GM23338 (cell line): Measurements from ENCODE around the gene TMEM178B. TPM values are rescaled to one million over a fixed set of nuclear protein-coding genes. Genes with fewer than 3 reads are reported as not detected.
"Not testable (repeated sequence)": the region's sequence is repeated elsewhere in the genome, so short reads cannot be mapped to it uniquely, and the experiment has no call there.

ENCODE experiments used
- ATAC-seq: fragments of 200-7000 bp; cut with Tn5 transposase; 3 replicates; pipeline ENCODE4 v1.9.1; 2020
- DNase-seq: peaks from one replicate; pipeline ENCODE4 v3.0.0-alpha.2; 2015; ENCODE audit warnings: low spot score
- H2AFZ ChIP-seq: fragments of 200-600 bp; sonication (generic); 2 replicates; pipeline ENCODE4 v1.8.0; 2016; ENCODE audit warnings: antibody characterized with exemption, mild to moderate bottlenecking, moderate library complexity
- H3F3A ChIP-seq: fragments of 200-600 bp; sonication (generic); replicated peaks from 2 replicates; pipeline ENCODE4 v1.8.0; 2017; ENCODE audit warnings: antibody characterized with exemption, mixed run types, low read depth
- H3K27ac ChIP-seq: fragments of 200-600 bp; sonication (generic); 2 replicates; pipeline ENCODE4 v1.6.1; 2016; ENCODE audit warnings: low read depth
- H3K27me3 ChIP-seq: fragments of 200-600 bp; sonication (generic); 2 replicates; pipeline ENCODE4 v1.8.0; 2016; ENCODE audit warnings: mild to moderate bottlenecking, mixed run types, moderate library complexity; ENCODE audit not compliant: insufficient read depth
- H3K36me3 ChIP-seq: fragments of 200-600 bp; sonication (generic); 2 replicates; pipeline ENCODE4 v1.8.0; 2016; ENCODE audit warnings: mild to moderate bottlenecking; ENCODE audit not compliant: insufficient read depth
- H3K4me1 ChIP-seq: fragments of 200-600 bp; sonication (generic); 2 replicates; pipeline ENCODE4 v1.8.0; 2016; ENCODE audit warnings: mild to moderate bottlenecking, moderate library complexity; ENCODE audit not compliant: insufficient read depth
- H3K4me2 ChIP-seq: fragments of 200-600 bp; sonication (generic); 2 replicates; pipeline ENCODE4 v1.7.1; 2017; ENCODE audit warnings: mixed run types
- H3K4me3 ChIP-seq: fragments of 200-600 bp; sonication (generic); 2 replicates; pipeline ENCODE4 v1.6.1; 2016; ENCODE audit warnings: mixed run types
- H3K79me2 ChIP-seq: fragments of 200-600 bp; sonication (generic); replicated peaks from 2 replicates; pipeline ENCODE4 v1.8.0; 2017; ENCODE audit warnings: mild to moderate bottlenecking; ENCODE audit not compliant: insufficient read depth
- H3K9me2 ChIP-seq: fragments of 200-600 bp; sonication (generic); 2 replicates; pipeline ENCODE4 v1.8.0; 2017; ENCODE audit not compliant: insufficient read depth
- H4K20me1 ChIP-seq: fragments of 200-600 bp; sonication (generic); replicated peaks from 2 replicates; pipeline ENCODE4 v1.8.0; 2017; ENCODE audit warnings: mild to moderate bottlenecking; ENCODE audit not compliant: insufficient read depth
- H3K27ac Mint-ChIP-seq: 2 replicates; pipeline ENCODE4 v1.8.0; 2020; ENCODE audit warnings: inconsistent platforms, mild to moderate bottlenecking, moderate library complexity, mixed read lengths
- H3K27me3 Mint-ChIP-seq: 3 replicates; pipeline ENCODE4 v1.8.0; 2022; ENCODE audit warnings: low read depth, mild to moderate bottlenecking, moderate library complexity, mixed read lengths, inconsistent platforms; ENCODE audit not compliant: insufficient read depth, poor library complexity
- H3K36me3 Mint-ChIP-seq: 3 replicates; pipeline ENCODE4 v1.8.0; 2021; ENCODE audit warnings: low read depth, mild to moderate bottlenecking, inconsistent platforms, moderate library complexity, mixed read lengths
- H3K4me1 Mint-ChIP-seq: 3 replicates; pipeline ENCODE4 v1.8.0; 2020; ENCODE audit warnings: mild to moderate bottlenecking, inconsistent platforms, mixed read lengths
- H3K4me3 Mint-ChIP-seq: 3 replicates; pipeline ENCODE4 v1.8.0; 2021; ENCODE audit warnings: moderate library complexity, mild to moderate bottlenecking, inconsistent platforms, mixed read lengths
- H3K9me3 Mint-ChIP-seq: 3 replicates; pipeline ENCODE4 v1.8.0; 2020; ENCODE audit warnings: moderate library complexity, mild to moderate bottlenecking, inconsistent platforms, mixed read lengths
- EZH2phosphoT487 ChIP-seq: fragments of 200-600 bp; sonication (generic); IDR thresholded peaks from one replicate; pipeline ENCODE4 v1.8.1; 2018; ENCODE audit warnings: antibody characterized with exemption; ENCODE audit not compliant: unreplicated experiment
- NANOG ChIP-seq: IDR thresholded peaks from 2 replicates; pipeline ENCODE4 v1.6.1; 2016; ENCODE audit warnings: antibody characterized with exemption, borderline replicate concordance
- POLR2AphosphoS5 ChIP-seq: IDR thresholded peaks from 2 replicates; pipeline ENCODE4 v1.6.1; 2016; ENCODE audit warnings: antibody characterized with exemption, low read depth
- polyA plus RNA-seq: library from polyadenylated mRNA; unstranded; fragments of >200 nt; fragmentation: Nextera tagmentation; extraction: Ambion mirVana; gene quantifications from 2 replicates; pipeline ENCODE4 v1.2.1, GENCODE V29; 2016
- total RNA-seq: library from RNA; depleted of rRNA; stranded (reverse); fragments of >200 nt; shearing (Covaris generic); gene quantifications from 2 replicates; pipeline ENCODE4 v1.2.3, GENCODE V29; 2014
- TF ChIP-seq, protein P1 (sequence below): IDR thresholded peaks from one replicate; pipeline ENCODE4 v1.6.1; 2018; ENCODE audit warnings: antibody characterized with exemption; ENCODE audit not compliant: unreplicated experiment

Gene TMEM178B
- total and polyA plus RNA-seq, 2 experiments from 2014 or later = 4.9 to 15.6 TPM

DNA sequence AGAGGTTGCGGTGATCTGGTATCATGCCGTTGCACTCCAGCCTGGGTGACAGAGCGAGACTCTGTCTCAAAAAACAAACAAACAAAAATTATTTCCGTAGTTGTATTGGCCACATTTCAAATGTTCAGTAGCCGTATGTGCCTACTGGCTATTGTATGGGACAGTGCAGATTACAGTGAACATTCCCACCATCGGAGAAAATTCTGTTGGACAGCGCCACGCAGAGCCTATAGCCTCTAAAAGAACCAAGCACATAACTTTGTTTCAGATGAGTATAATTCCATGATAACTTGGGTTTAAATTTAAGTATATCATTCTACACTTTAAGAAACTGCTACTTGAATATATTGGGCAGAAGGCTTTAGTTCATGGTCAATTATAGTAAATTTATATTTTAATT lies 5.4 kb downstream of the TMEM178B start:
- H4K20me1 ChIP-seq = peaks cover 4% of the 10 kb centered on the region
- ATAC-seq (no peak), DNase-seq (no peak)
- no peak overlapping the region for H3K27ac ChIP-seq
- Mint-ChIP-seq H3K4me1 (peaks cover 15% of the 10 kb centered on the region), H3K27ac (no peak overlapping the region), H3K4me3 (no peak overlapping the region), H3K36me3 (no peaks in the 10 kb centered on the region; the same call in 2 of the 3 replicates), H3K27me3 (peaks cover 4% of the 10 kb centered on the region), H3K9me3 (no peaks in the 10 kb centered on the region)
- no peak overlapping the region for H3K4me3 ChIP-seq
- H3F3A ChIP-seq = peaks cover 5% of the 10 kb centered on the region; the same call in 1 of the 2 replicates
- TF ChIP-seq, protein P1, sequence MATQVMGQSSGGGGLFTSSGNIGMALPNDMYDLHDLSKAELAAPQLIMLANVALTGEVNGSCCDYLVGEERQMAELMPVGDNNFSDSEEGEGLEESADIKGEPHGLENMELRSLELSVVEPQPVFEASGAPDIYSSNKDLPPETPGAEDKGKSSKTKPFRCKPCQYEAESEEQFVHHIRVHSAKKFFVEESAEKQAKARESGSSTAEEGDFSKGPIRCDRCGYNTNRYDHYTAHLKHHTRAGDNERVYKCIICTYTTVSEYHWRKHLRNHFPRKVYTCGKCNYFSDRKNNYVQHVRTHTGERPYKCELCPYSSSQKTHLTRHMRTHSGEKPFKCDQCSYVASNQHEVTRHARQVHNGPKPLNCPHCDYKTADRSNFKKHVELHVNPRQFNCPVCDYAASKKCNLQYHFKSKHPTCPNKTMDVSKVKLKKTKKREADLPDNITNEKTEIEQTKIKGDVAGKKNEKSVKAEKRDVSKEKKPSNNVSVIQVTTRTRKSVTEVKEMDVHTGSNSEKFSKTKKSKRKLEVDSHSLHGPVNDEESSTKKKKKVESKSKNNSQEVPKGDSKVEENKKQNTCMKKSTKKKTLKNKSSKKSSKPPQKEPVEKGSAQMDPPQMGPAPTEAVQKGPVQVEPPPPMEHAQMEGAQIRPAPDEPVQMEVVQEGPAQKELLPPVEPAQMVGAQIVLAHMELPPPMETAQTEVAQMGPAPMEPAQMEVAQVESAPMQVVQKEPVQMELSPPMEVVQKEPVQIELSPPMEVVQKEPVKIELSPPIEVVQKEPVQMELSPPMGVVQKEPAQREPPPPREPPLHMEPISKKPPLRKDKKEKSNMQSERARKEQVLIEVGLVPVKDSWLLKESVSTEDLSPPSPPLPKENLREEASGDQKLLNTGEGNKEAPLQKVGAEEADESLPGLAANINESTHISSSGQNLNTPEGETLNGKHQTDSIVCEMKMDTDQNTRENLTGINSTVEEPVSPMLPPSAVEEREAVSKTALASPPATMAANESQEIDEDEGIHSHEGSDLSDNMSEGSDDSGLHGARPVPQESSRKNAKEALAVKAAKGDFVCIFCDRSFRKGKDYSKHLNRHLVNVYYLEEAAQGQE = peak; percentile 47
- no peak for TF ChIP-seq EZH2phosphoT487
- H3K79me2 ChIP-seq = peaks cover 91% of the 10 kb centered on the region
- peaks cover 10% of the 10 kb centered on the region for H3K27me3 ChIP-seq
- no peaks in the 10 kb centered on the region for H3K9me2 ChIP-seq
- H2AFZ ChIP-seq = no peak overlapping the region
- no peaks in the 10 kb centered on the region for H3K36me3 ChIP-seq
- no peak overlapping the region for H3K4me2 ChIP-seq
- H3K4me1 ChIP-seq = peaks cover 27% of the 10 kb centered on the region

DNA sequence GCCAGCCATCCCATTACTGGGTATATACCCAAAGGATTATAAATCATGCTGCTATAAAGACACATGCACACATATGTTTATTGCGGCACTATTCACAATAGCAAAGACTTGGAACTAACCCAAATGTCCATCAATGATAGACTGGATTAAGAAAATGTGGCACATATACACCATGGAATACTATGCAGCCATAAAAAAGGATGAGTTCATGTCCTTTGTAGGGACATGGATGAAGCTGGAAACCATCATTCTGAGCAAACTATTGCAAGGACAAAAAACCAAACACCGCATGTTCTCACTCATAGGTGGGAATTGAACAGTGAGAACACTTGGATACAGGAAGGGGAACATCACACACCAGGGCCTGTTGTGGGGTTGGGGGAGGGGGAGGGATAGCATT lies 15.6 kb downstream of the TMEM178B start:
- H2AFZ ChIP-seq, H3K9me3 Mint-ChIP-seq, H3K27ac Mint-ChIP-seq, H3K9me2 ChIP-seq, H3K27me3 ChIP-seq, ATAC-seq, H3K4me2 ChIP-seq, H3K4me1 Mint-ChIP-seq, H3F3A ChIP-seq, H3K4me3 Mint-ChIP-seq, H3K36me3 ChIP-seq, H3K4me3 ChIP-seq, H3K27ac ChIP-seq, H4K20me1 ChIP-seq, DNase-seq, H3K36me3 Mint-ChIP-seq, H3K27me3 Mint-ChIP-seq: not testable (repeated sequence)
- Histone ChIP-seq H3K79me2 (peaks cover 58% of the 10 kb centered on the region), H3K4me1 (peaks cover 28% of the 10 kb centered on the region)

DNA sequence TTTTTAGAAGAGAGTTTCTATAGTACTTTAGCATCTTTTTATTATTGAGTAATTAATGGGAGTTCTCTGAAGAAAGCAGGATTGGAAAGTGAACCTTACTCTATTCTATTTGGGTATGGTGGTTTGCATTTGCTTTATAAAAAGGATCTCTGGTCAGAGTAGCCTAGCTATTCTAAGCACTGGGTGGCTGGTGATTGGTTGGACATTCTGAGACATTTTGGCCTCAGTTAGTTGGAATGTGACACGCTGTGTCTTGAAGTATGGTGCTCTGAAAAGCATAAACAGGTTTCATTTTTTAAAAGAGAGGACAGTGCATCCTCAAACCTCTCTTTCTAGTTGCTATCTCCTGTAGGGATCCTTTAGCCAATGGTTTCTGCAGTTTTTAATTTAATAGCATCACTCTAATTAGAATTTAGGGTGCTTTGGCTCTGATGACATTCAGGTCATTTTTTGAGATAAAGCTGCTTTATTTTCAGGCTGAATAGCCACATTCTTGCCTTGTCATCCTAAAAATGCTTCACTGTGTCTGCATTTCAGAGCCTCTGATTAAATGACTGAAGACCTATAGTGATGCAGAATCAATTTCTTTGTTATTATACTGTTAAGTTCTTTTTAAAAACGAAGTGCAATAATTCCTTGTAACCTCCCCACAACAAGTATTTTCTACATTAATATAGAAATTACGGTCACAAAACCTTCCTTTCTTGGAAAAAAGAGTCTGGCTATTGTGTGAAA lies 20.6 kb downstream of the TMEM178B start:
- TF ChIP-seq NANOG (0 out of 2 replicates have a peak, but pooled peaks have one; percentile 39), POLR2AphosphoS5 (no peak)
- DNase-seq = peak; percentile 52
- ATAC-seq = peak; percentile 64
- peak overlapping the region; percentile 62 for H3K27ac ChIP-seq
- H3K4me1 Mint-ChIP-seq = peaks cover 3% of the 10 kb centered on the region; the same call in 2 of the 3 replicates
- H3K79me2 ChIP-seq = peaks cover 42% of the 10 kb centered on the region
- H3K27me3 Mint-ChIP-seq = no peaks in the 10 kb centered on the region
- H3K9me3 Mint-ChIP-seq = no peaks in the 10 kb centered on the region
- no peaks in the 10 kb centered on the region for H3K36me3 ChIP-seq
- no peak overlapping the region for H2AFZ ChIP-seq
- no peaks in the 10 kb centered on the region for H4K20me1 ChIP-seq
- peaks cover 44% of the 10 kb centered on the region for H3K4me1 ChIP-seq
- H3K4me3 ChIP-seq = peak overlapping the region; percentile 20; the same call in 1 of the 2 replicates
- no peaks in the 10 kb centered on the region for H3K27me3 ChIP-seq
- H3F3A ChIP-seq = no peaks in the 10 kb centered on the region
- peak overlapping the region; percentile 50 for H3K4me2 ChIP-seq
- peak overlapping the region; percentile 39; the same call in 1 of the 2 replicates for H3K27ac Mint-ChIP-seq
- no peak overlapping the region for H3K4me3 Mint-ChIP-seq
- H3K9me2 ChIP-seq = no peaks in the 10 kb centered on the region
- no peaks in the 10 kb centered on the region for H3K36me3 Mint-ChIP-seq
